HepG2 (cell line): ENCODE results near the gene ZNF697. TPM values are rescaled to one million over a fixed set of nuclear protein-coding genes. Genes with fewer than 3 reads are reported as not detected.

Experiments
- ATAC-seq: fragments of 200-7000 bp; cut with Tn5 transposase; 3 replicates; pipeline ENCODE4 v1.9.1; 2020; ENCODE audit warnings: mild to moderate bottlenecking, moderate library complexity
- BruUV-seq: library from RNA; stranded (reverse); fragments of 400-500 nt; replicated peaks from 2 replicates; lab custom pipeline; 2021; lab: Mats Ljungman, UMichigan
- CTCF ChIA-PET: fragments of 300-600 bp; formaldehyde crosslinking; extraction: SDS; loops from one replicate; lab custom pipeline; 2021; ENCODE audit warnings: low total read pairs, inconsistent platforms, low intra/inter-chr PET ratio; lab: Yijun Ruan, JAX
- POLR2A ChIA-PET: fragments of 350-600 bp; sonication (Branson Sonifier 250); formaldehyde crosslinking; loops from one replicate; lab custom pipeline; 2020; ENCODE audit warnings: antibody characterized with exemption, inconsistent platforms; lab: Yijun Ruan, JAX
- DNase-seq: peaks from one replicate; pipeline ENCODE4 v3.0.0-alpha.2; 2015; ENCODE audit warnings: low spot score
- FAIRE-seq: peaks from 3 replicates; lab custom pipeline; 2011; peaks lifted over from hg19 to GRCh38; lab: Jason Lieb, UNC
- H2AFZ ChIP-seq: one replicate; pipeline ENCODE4 v1.6.1; 2011; ENCODE audit warnings: low read length, inconsistent platforms
- H3K27ac ChIP-seq: fragments of 300-600 bp; 3 replicates; pipeline ENCODE4 v1.8.0; 2011; ENCODE audit warnings: mixed run types, mild to moderate bottlenecking, mixed read lengths, low read length, inconsistent platforms; ENCODE audit not compliant: insufficient read depth; ENCODE audit errors: extremely low read length
- H3K27me3 ChIP-seq, 2 experiments: fragments of 200-600 bp in 1 of 2; 2 replicates in 1 of 2; 3 replicates in 1 of 2; pipeline versions ENCODE4 v1.6.0 to v1.8.0; 2011; ENCODE audit warnings: low read length in 2 of 2, mild to moderate bottlenecking in 2 of 2, moderate library complexity in 2 of 2, inconsistent platforms in 1 of 2; ENCODE audit not compliant: insufficient read depth in 2 of 2, control insufficient read depth in 1 of 2
- H3K36me3 ChIP-seq, 2 experiments: fragments of 200-600 bp in 1 of 2; replicated peaks in 1 of 2; 2 replicates in 1 of 2; 3 replicates in 1 of 2; pipeline versions ENCODE4 v1.5.1 to v1.8.0; 2011; ENCODE audit warnings: low read length in 2 of 2, inconsistent platforms in 1 of 2; ENCODE audit not compliant: insufficient read depth in 2 of 2, control insufficient read depth in 1 of 2
- H3K4me1 ChIP-seq: 2 replicates; pipeline ENCODE4 v1.5.1; 2012; ENCODE audit warnings: low read length, inconsistent platforms; ENCODE audit not compliant: insufficient read depth
- H3K4me2 ChIP-seq: 2 replicates; pipeline ENCODE4 v1.6.0; 2011; ENCODE audit warnings: low read depth, low read length, inconsistent platforms
- H3K4me3 ChIP-seq, 3 experiments: fragments of 200-600 bp in 1 of 3; sonication (generic), shearing (Covaris generic) in 1 of 3; replicated peaks in 1 of 3; 2 replicates each; pipeline ENCODE4 v1.5.1; 2011 to 2016; ENCODE audit warnings: low read length in 3 of 3, inconsistent platforms in 2 of 3, low read depth in 2 of 3, mild to moderate bottlenecking in 2 of 3, control low read depth in 1 of 3, mixed read lengths in 1 of 3; ENCODE audit not compliant: insufficient read depth in 1 of 3
- H3K79me2 ChIP-seq: one replicate; pipeline ENCODE4 v1.6.1; 2011; ENCODE audit warnings: low read length, inconsistent platforms; ENCODE audit not compliant: insufficient read depth
- H3K9ac ChIP-seq: 2 replicates; pipeline ENCODE4 v1.6.0; 2011; ENCODE audit warnings: mild to moderate bottlenecking, low read depth, low read length, inconsistent platforms; ENCODE audit not compliant: insufficient read depth
- H3K9me3 ChIP-seq: 2 replicates; pipeline ENCODE4 v1.5.1; 2012; ENCODE audit warnings: mild to moderate bottlenecking, low read length
- H4K20me1 ChIP-seq: 2 replicates; pipeline ENCODE4 v1.6.0; 2011; ENCODE audit warnings: inconsistent platforms, mild to moderate bottlenecking, low read length, moderate library complexity; ENCODE audit not compliant: insufficient read depth
- ADNP ChIP-seq: sonication (generic); formaldehyde crosslinking; IDR thresholded peaks from 2 replicates; pipeline ENCODE4 v1.4.0; 2020; ENCODE audit warnings: missing genetic modification reagents
- CREB1 ChIP-seq, 2 experiments: fragments of 450-650 bp in 1 of 2; IDR thresholded peaks; 2 replicates each; pipeline ENCODE4 v1.6.1; 2016 to 2017; ENCODE audit warnings: control low read depth in 1 of 2, mild to moderate bottlenecking in 1 of 2, missing compliant biosample characterization in 1 of 2, missing genetic modification characterization in 1 of 2
- FOXP1 ChIP-seq, 2 experiments: fragments of 450-650 bp in 1 of 2; IDR thresholded peaks; 2 replicates each; pipeline ENCODE4 v1.6.1; 2017 to 2018; ENCODE audit warnings: antibody characterized with exemption in 1 of 2
- HINFP ChIP-seq: sonication (generic); formaldehyde crosslinking; IDR thresholded peaks from 2 replicates; pipeline ENCODE4 v1.4.0; 2020; ENCODE audit warnings: low read depth, mild to moderate bottlenecking, missing genetic modification reagents
- KDM5B ChIP-seq: sonication (generic); formaldehyde crosslinking; IDR thresholded peaks from 2 replicates; pipeline ENCODE4 v1.4.0; 2020; ENCODE audit warnings: missing genetic modification reagents, mild to moderate bottlenecking, borderline replicate concordance
- LRRFIP1 ChIP-seq: sonication (generic); formaldehyde crosslinking; conservative IDR thresholded peaks from 2 replicates; pipeline ENCODE4 v1.4.0; 2020; ENCODE audit warnings: missing genetic modification reagents
- MNT ChIP-seq: fragments of 450-650 bp; IDR thresholded peaks from 2 replicates; pipeline ENCODE4 v1.6.1; 2016
- RAD21 ChIP-seq: fragments of 450-650 bp; formaldehyde crosslinking; IDR thresholded peaks from 2 replicates; pipeline ENCODE4 v1.5.0; 2020; ENCODE audit warnings: mild to moderate bottlenecking
- SUZ12 ChIP-seq: fragments of 150-350 bp; IDR thresholded peaks from 2 replicates; pipeline ENCODE4 v1.6.1; 2014; ENCODE audit warnings: low read depth, low read length
- ZFP36L1 ChIP-seq: sonication (generic); formaldehyde crosslinking; IDR thresholded peaks from 2 replicates; pipeline ENCODE4 v1.8.0; 2022; ENCODE audit warnings: mild to moderate bottlenecking, missing genetic modification reagents, moderate library complexity
- ZNF124 ChIP-seq: sonication (generic); formaldehyde crosslinking; IDR thresholded peaks from 2 replicates; pipeline ENCODE4 v1.4.0; 2020; ENCODE audit warnings: missing genetic modification reagents
- ZNF614 ChIP-seq: IDR thresholded peaks from 2 replicates; pipeline ENCODE4 v1.6.1; 2018; ENCODE audit warnings: missing biosample characterization, missing genetic modification reagents, inconsistent platforms, borderline replicate concordance
- WGBS: methylation state at CpG from one replicate; pipeline ENCODE4 v1.1.6; 2017; ENCODE audit warnings: low lambda C conversion rate; 5-methylcytosine and 5-hydroxymethylcytosine counted together
- in situ Hi-C: cut with HindIII; loops from 2 replicates; pipeline ENCODE4 v1.10.0; 2017; ENCODE audit warnings: low pct_unique_long_range_greater_than_20kb; ENCODE audit not compliant: extremely low pct_ligation_motif_present
- intact Hi-C: fragments of 100-400 bp; cut with micrococcal nuclease; formaldehyde crosslinking; loops from one replicate; pipeline ENCODE4 v1.10.0; 2022; ENCODE audit not compliant: unreplicated experiment
- polyA plus RNA-seq, 8 experiments: library from polyadenylated mRNA; depleted of rRNA in 3 of 8; stranded (reverse) in 7 of 8; unstranded in 1 of 8; fragments of >200 nt; fragmentation: Illumina TruSeq in 4 of 8; extraction: Trizol in 4 of 8; gene quantifications; 2 replicates each; pipeline versions ENCODE4 v1.2.1 to v1.2.3, GENCODE V29; 2011 to 2016; ENCODE audit warnings: low read depth in 4 of 8, missing spikeins in 1 of 8, mixed read lengths in 1 of 8; ENCODE audit not compliant: insufficient read depth in 1 of 8
- total RNA-seq, 5 experiments: library from RNA; depleted of rRNA; stranded (reverse); fragments of >200 nt; fragmentation: Illumina TruSeq; extraction: Trizol; gene quantifications; 2 replicates each; pipeline ENCODE4 v1.2.3, GENCODE V29; 2016; ENCODE audit warnings: low read depth in 1 of 5

ZNF697 gene
- total and polyA plus RNA-seq, 2 of the 13 experiments (the other 11 are each of a cell fraction or from before 2014, with no cell fraction given), result 2.3 to 7.1 TPM

- Histone ChIP-seq H3K4me3 (no peak overlapping the region), H3K79me2 (no peaks in the 10 kb centered on the region), H3K27me3 (no peaks in the 10 kb centered on the region), H3K27ac (no peak overlapping the region), H2AFZ (no peak overlapping the region), H3K4me1 (peaks cover 14% of the 10 kb centered on the region), H3K36me3 (peaks cover 15 to 32% of the 10 kb centered on the region in 2 experiments; a peak in 4 of 5 replicates), H3K9ac (no peak overlapping the region), H4K20me1 (no peaks in the 10 kb centered on the region), H3K4me2 (no peak overlapping the region), H3K9me3 (no peaks in the 10 kb centered on the region)
- no peak for ATAC-seq
- no peak for DNase-seq
- no TSS peak for BruUV-seq
- 94% methylated on average over 12 of the region's 45 CpGs for WGBS
- in situ Hi-C loops, result no loop called here
- TF ChIP-seq HINFP (no peak), KDM5B (CRISPR knock-in tag) (no peak), ZNF614 (no peak), ADNP (no peak), ZFP36L1 (CRISPR knock-in tag) (no peak), LRRFIP1 (CRISPR knock-in tag) (no peak), RAD21 (CRISPR knock-in tag) (no peak), MNT (no peak), FOXP1 (IDR thresholded peaks at IDR 0.05) (no peak), FOXP1 (CRISPR knock-in tag; IDR thresholded peaks at IDR 0.05) (no peak), SUZ12 (no peak), ZNF124 (no peak), CREB1 (IDR thresholded peaks at IDR 0.05) (no peak), CREB1 (CRISPR knock-in tag; IDR thresholded peaks at IDR 0.05) (no peak)
- POLR2A ChIA-PET, result no interaction called here
- no peak for FAIRE-seq
- intact Hi-C loops, result no loop called here
- CTCF ChIA-PET, result no interaction called here
Observed at GRCh38 chr1:119623193-119623515, 24.9 kb downstream of the ZNF697 start.
